ENCODE results near the gene LZTR1.
"Not testable (repeated sequence)": the region's sequence is repeated elsewhere in the genome, so short reads cannot be mapped to it uniquely, and the experiment has no call there.

Gene LZTR1

GRCh38 chr22:21047730-21048129, 65.6 kb downstream of the LZTR1 start:
- Histone ChIP-seq H3K36me3 (ENCODE audit: control insufficient read depth in 1 of 2, insufficient read depth in 2 of 2, low read length in 2 of 2) (no peaks in the 10 kb centered on the region), H3K27ac (ENCODE audit: low read depth, low read length) (no peak overlapping the region), H3K4me3 (ENCODE audit: low read depth in 1 of 2, low read length in 2 of 2) (no peak overlapping the region), H3K9ac (ENCODE audit: low read depth in 1 of 2, low read length in 2 of 2) (no peak overlapping the region), H3K27me3 (ENCODE audit: control insufficient read depth in 1 of 2, insufficient read depth in 2 of 2, low read length in 2 of 2) (no peaks in the 10 kb centered on the region), H3K4me1 (ENCODE audit: control insufficient read depth in 1 of 2, insufficient read depth in 2 of 2, low read length in 2 of 2) (peaks cover 24 to 25% of the 10 kb centered on the region in 2 donors), H3K9me3 (ENCODE audit: control insufficient read depth in 1 of 2, low read length in 2 of 2) (no peaks in the 10 kb centered on the region)

GRCh38 chr22:21048448-21048847, 66.4 kb downstream of the LZTR1 start:
- H3K36me3 ChIP-seq (ENCODE audit: control insufficient read depth in 1 of 2, insufficient read depth in 2 of 2, low read length in 2 of 2); H3K9me3 ChIP-seq (ENCODE audit: control insufficient read depth in 1 of 2, low read length in 2 of 2); H3K9ac ChIP-seq (ENCODE audit: low read depth in 1 of 2, low read length in 2 of 2); H3K27ac ChIP-seq (ENCODE audit: low read depth, low read length); H3K4me3 ChIP-seq (ENCODE audit: low read depth in 1 of 2, low read length in 2 of 2); H3K27me3 ChIP-seq (ENCODE audit: control insufficient read depth in 1 of 2, insufficient read depth in 2 of 2, low read length in 2 of 2): not testable (repeated sequence)
- H3K4me1 ChIP-seq (ENCODE audit: control insufficient read depth in 1 of 2, insufficient read depth in 2 of 2, low read length in 2 of 2) = peaks cover 18% of the 10 kb centered on the region in 2 donors
